ENCODE results near the gene FNDC10.
"Not testable (repeated sequence)": the region's sequence is repeated elsewhere in the genome, so short reads cannot be mapped to it uniquely, and the experiment has no call there.

FNDC10 gene

DNA sequence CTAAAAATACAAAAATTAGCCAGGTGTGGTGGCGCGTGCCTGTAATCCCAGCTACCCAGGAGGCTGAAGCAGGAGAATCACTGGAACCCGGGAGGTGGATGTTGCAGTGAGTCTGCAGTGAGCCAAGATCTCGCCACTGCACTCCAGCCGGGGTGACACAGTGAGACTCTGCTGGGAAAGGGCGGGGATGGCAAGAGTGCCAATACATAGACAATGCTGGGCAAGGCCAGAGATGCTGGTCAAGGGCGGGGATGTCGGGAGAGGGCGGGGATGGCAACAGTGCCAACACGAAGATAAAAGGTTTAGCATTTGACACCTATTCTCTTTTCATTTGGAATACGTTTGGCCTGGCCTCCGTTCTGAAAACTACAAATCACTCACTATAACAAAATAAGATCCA lies 36.2 kb downstream of the FNDC10 start:
- no peak for DNase-seq

DNA sequence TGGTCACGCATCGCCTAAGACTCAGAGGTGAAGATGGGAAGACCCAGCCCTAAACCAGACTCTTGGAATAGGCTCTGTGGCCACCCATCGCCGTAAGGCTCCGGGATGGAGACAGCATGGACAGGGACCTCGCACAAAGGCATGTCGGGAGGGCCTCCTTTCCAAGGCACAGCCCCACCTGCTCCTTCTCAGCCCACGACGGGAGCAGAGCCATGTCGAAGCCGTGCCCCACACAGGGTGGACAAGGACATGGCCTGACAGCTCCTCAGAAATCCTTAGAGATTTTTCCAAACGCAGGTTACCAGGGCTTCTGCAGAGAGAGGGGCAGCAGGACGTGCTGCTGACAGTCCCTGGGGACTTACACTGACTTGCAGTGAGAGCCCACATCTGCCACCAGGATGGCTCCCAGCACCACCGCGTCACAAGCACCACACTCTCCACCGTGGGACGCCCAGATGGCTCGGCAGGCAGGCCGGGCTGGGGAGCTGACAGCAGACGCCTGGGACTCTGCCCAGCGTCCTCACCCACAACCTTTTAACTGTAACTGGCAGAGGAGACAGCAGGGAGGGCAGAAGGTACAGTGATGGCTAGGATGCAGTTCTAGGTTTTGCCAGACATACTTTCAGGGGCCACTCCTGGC lies 37.3 kb downstream of the FNDC10 start:
- DNase-seq, result no peak

DNA sequence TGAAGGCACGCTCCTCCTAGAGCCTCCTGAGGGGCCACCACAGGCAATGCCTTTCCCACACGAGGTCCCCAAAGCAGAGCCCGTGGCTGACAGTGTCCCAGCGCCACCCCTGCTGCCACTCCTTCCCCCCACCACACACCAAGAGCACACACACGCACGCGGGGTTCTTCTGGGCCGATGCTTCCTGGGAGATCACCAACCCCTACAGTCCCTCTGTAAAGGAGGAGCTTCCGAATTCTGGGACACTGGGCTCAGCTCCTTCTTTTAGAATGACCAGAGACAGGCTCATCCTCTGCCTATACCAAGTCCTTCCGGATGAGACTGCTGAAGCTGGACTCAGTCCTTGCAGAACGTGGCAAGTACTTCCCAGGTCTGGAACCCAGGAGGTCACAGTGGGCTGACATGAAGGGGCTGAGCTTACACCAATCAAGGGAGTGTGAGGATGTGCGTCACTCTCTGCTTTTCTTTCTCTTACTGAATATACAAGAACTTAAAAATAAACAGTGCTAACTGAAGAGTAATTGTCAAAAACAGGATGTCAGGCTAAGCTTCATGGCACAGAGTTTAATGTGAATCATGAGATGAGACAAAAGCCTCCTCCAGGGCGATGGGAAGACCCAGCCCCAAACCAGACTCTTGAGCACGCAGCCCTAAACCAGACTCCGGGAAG lies 38.0 kb downstream of the FNDC10 start:
- no peak for DNase-seq

DNA sequence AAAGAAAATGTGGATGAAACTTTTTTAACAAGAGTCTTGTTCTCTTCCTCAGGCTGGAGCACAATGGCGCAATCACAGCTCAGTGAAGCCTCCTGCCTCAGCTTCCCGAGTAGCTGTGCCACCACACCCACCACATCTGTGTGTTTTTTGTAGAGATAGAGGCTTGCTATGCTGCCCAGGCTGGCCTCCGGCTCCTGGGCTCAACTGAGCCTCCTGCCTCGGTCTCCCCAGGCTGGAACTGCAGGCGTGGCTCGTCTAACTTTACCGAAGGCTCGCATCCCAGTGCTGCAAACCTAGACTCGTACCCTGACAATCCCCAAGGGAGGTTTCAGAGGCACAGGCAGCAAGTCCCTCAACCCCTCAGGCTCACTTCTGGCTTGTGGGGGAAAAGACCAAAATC lies 39.8 kb downstream of the FNDC10 start:
- DNase-seq, result no peak

DNA sequence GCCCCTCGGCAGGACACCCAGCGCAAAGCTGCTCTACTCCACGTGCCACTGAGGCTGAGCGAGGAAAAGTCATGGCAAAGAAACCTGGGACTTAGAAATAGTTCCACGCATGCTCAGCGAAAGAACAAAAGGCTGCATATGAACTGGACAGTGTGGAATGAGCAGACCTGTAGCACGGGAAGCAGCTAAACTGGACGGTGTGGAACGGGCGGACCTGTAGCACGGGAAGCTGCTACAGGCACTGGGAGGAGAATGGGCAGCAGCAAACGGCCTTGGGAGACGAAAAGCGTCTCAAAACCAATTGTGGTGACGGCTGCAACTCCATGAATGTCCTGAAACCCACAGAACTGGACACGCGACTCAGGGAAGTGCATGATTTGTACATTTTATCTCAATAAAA lies 40.9 kb downstream of the FNDC10 start:
- no peak for DNase-seq

DNA sequence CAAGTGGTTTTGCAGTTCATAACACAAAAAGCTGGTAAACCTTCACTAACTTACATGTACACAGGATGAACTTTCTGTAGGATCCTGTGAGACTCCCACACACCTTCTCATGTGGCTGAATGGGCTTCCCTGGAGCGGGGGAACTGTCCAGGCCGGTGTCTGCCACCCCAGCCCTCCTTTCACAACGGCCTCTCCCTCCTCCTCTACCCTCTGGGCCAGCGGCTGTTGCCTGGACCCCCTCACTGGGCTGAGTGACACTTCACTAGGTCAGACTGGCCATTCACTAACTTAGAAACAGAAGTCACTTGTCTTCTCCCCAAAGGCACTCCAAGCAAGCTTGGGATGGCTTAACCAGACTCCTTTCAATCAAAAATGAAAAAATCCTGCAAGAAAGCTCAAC lies 41.3 kb downstream of the FNDC10 start:
- no peak for DNase-seq

DNA sequence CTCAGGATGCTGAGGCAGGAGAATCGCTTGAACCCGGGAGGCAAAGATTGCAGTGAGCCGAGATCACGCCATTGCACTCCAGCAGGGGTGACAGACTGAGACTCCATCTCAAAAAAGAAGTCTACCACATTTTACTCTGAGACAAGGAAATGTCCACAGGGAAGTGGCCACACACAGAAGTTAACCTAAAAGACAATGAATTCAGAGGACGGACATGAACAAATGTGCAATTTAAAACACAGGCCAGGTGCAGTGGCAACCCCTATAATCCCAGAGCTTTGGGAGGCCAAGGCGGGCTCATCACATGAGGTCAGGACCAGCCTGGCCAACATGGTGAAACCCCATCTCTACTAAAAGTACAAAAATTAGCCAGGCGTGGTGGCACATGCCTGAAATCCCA lies 42.2 kb downstream of the FNDC10 start:
- DNase-seq, result not testable (repeated sequence)

DNA sequence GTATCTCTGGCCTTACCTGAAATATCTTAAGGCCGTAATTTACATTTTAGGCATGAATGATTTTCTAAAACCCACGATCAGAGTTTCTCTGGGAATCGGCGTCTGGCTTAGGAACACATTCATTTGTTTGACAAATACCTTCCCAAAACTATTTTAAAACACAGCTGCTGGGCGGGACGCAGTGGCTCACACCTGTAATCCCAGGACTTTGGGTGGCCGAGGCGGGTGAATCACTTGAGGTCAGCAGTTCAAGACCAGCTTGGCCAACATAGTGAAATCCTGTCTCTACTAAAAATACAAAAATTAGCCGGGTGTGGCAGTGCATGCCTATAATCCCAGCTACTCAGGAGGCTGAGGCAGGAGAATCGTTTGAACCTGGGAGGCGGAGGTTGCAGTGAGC lies 43.0 kb downstream of the FNDC10 start:
- DNase-seq, result not testable (repeated sequence)

DNA sequence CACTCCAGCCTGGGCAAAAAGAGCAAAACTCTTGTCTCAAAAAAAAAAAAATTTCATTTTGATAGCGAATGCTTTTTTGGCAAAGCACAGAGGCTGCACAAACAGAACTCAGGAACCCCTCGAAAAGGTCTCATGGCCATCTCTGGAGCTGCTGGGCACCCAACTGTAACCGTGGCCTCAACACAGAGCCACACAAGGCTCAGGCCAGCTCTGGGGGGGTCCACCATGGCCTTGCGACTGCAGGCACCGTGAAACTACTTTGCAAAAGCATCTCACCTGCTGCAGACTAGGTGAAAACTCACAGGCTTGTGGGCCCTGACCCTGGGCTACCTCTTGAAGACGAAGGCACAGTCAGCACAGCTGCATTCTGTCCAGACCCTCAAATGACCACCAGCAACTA lies 43.4 kb downstream of the FNDC10 start:
- no peak for DNase-seq

DNA sequence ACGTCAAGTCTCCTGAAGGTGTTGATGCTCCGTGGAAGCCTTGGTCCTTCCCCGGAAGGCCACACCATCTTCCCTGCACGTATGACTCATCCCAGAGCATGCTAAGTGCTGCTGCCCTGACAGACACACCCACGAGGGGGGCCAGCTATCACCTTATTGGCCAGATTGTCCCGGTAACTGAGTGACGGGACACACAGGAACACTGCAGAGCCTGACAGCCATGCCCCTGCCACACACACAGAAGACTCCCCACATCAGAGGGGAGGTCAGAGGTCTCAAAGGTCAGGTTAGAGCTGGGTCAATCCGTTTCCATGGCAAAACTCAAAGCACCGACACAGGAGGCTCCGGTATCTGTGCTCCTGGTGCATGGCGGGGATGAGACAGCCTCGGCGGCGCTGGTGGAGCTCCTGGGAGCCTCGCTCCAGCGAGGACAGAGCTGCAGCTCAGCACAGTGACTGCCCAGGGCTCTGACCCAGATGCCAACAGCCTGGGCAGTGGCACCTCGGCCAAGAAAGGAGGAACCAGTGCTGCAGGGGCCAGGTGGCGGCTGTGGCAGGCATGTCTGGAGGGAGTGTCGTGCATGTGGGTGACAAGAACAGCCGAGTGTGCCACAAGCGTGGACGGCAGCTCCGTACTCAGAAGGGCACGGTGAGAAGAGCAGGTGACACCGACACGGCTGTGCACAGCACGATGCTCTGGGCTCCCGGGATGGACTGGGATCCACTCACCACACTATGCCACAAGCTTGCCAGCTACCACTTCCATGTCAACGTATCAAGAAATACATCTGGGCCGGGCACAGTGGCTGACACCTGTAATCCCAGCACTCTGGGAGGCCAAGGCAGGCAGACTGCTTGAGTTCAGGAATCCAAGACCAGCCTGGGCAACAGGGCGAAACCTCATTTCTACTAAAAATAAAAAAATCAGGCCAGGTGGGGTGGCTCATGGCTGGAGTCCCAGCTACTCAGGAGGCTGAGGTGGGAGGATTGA lies 44.7 kb downstream of the FNDC10 start:
- DNase-seq, result no peak

DNA sequence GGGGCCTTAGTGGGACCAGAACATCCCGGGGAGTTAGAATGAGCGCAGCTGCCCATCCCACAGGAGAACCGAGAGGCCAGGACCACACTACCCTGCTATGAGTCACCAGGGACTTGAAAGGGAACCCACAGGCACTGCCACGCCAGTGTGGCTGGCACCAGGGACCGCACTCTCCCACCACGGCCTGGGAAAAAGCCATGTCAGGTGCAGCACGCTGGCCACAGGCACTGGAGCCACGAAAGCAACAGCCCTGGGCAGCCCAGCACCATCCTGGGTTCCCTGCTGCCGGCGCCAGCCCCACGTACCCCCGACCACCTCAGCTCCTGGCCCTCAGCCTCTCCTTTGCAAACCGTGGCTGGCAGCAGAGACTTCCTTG lies 45.4 kb downstream of the FNDC10 start:
- DNase-seq, result no peak

DNA sequence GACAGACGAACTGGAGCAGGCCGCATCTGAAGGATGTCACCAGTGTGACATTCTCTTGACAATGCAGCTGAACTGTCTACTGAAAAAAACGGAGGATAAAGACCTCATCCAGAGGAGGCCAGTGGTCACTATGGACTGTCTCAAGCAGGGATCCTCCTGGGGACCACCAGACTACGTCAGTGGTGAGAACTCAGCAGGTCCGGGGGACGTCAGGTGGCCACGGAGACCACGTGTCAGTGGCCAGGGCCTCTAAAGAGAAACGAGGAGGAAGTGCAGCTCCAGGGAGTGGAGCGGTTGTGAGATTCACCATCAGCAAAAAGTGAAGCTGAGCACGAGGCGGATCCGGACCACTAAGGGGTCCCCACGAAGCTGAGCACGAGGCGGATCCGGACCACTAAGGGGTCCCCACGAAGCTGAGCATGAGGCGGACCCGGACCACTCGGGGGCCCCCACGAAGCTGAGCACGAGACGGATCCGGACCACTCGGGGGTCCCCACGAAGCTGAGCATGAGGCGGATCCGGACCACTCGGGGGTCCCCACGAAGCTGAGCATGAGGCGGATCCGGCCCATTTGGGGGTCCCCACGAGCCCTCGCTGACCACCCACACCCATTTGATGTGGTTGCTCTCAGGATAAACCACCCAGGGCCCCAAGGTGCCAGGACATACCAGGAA lies 46.0 kb downstream of the FNDC10 start:
- DNase-seq, result no peak

DNA sequence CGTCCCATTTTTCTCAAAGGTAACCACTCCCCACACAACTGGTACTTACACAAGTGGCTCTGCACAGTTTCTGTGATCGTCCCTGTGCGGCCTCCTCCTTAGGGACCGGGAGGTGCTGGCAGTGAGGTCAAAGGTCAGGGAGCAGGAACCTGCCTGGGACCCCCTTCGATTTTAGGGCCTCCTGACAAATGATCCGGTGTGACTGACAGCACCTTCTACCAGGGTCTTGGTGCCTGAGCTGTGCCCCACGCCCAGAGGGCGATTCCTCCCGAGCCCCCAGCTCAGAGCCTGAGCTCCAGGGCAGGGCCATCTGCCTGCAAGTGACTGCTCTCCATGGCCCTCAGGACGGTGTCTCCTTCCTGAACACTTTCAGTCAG lies 47.7 kb downstream of the FNDC10 start:
- no peak for DNase-seq

DNA sequence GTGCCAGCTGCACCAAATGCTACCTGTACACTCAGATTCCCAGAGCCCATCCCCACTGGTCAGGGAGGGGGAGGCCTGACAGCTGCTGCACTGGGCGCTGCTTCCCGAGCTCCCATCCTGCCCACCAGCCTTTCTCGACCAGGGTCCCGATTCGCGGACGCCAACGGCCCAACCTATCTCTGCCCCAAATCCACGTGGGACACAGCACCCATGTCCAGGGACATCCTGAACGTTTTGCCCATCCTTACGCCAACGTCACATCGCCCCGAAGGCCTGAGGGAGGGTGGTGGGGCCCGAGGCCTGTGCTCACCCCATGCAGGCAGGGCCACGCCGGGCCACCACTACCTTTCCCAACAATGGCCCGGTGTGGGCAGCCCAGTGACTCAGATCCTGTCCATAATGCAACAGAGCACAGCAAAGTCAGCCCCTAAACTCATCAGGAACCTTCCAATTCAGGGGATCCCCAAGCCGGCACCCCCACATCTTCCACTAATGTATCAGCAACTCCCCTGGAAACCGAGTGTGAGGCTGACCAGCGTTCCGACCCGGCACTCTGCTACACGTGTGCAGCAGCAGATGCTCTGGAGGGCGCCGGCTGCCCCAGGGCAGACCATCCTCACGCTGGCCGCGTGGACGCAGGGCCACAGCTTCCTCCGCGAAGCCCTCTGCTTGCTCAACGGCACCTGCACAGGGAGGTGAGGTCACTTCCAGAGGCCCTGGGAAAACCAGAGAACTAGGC lies 48.2 kb downstream of the FNDC10 start:
- no peak for DNase-seq

DNA sequence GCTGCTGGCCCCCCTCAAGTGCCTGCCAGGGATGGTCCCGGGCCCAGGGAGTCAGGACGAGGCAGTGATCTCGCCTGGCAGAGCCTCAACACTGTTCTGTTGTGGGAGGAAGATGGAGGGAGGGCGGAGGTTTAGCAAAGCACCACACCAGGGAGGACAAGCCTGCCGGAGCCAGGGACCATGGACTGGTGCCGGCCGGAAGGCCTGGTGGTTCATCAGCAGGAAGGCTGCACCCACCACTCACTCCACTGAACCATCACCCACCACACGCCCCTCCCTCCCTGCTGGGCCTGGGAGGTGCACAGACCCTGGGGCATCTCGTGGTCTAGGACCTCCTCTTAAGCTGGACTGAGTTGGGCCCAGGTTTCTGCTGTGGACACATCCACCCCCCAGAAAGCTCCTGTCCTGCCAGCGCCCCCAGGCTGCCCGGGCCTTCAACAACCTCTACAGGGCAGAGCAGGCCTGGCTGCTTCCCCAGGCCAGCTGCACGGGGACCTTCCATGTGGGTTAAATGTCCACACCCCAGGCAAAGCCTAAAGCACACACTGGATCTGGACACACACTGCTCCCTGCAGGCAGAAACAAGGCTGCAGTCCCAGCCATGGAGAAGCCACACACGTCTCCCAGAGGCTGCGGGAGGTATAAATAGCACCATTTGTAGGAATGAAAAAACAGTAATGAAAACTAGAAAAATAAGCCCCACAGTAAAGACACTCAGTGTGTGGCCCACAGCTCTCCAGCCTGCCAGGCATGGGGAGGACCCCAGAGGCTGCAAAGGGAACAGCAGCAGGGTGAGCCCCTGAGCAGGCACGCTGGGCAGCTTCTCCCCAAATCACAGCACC lies 49.1 kb downstream of the FNDC10 start:
- no peak for DNase-seq

DNA sequence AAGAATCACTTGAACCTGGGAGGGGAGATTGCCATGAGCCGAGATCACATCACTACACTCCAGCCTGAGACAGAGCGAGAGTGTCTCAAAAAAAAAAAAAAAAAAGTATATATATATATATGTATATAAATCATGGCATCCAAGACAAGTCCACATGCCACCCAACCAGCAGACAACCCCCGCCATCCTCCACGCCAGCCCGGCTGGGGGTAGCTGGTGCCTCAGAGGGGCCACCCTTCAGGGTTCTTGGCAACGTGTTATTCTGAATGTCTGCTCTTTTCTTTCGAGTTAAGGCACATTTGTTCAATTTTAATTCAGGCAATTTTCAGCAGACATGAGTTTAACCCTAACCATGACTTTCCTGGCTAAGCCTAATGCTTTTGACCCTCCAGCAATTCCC lies 49.8 kb downstream of the FNDC10 start:
- no peak for DNase-seq

DNA sequence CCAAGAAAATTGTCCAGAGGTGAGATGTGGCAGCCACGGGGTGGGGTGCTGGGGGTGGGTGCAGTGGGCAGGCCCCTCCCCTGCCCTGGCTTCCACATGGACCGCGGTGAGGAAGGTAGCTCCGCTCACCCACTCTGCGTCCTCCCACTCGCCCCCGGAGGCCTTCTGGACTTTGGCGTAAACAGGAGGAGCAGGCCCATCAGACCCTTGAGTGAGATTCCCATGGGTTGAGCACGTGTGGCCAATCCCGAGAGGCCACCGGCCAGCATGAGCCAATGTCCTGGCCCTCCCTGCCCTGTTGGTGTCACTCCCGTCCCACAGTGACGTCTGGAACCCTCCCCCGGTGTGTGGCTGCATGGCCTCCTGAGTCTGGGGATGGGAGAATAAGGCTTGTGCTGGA lies 51.3 kb downstream of the FNDC10 start:
- DNase-seq, result no peak
